Activated CD4-positive, alpha-beta T cell treated with anti-CD3 and anti-CD28 coated beads, Interleukin-2, amount 50 U/mL, for 24 hours (primary cell): ENCODE results near the gene ANKZF1.
"Not testable (repeated sequence)": the region's sequence is repeated elsewhere in the genome, so short reads cannot be mapped to it uniquely, and the experiment has no call there.

Experiments used
- DNase-seq, 2 donors: peaks; one replicate each; pipeline ENCODE4 v3.0.0-alpha.2; 2020; ENCODE audit warnings: low read depth in 1 of 2, low spot score in 1 of 2

The ANKZF1 gene

DNA sequence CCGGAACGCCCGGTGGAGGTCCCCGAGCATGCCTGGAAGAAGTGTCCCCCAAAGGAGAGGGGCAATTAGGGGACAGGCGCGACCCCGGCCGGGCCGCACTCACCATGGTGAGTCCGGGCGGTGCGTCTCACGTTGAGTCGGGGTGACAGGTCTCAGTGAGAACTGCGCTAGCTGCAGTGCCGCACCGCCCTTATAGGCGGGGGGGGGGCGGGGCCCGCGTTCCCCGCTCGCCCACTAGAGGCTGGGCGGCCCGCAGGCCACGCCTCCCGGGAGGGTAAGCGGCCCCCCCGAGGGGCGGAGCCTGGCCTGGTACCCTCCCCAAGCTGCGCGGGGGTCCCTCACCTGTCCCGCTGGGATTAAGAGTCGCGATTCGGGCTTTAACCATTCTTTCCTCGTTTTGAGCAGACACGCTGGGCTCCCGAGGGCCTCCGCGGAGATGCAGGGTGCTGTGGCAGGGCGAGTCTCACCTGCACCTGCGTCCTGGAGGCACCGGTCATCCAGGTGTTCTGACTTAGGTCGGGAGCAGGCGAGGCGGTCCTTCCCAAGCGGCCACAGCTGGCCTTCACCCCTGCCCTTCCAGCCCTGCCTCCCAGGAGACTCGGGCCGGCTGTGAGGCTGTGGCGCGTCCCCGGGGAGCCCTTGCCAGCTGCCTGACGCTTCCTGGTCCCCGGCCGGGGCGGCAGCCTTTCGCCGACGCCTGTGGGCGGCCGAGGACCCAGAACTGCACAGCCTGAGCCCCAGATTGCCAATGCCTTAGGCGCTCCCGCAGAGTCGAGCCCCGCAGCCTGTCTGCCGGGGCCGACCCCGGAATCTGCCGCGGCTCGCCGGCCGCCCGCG, 24.4 kb downstream of the ANKZF1 start, which contains the start of gene TUBA4A:
TSS of gene TUBA4A (minus strand) at position 166 of the 837 bp plus-strand sequence. CDS start at position 106, 60 bp downstream.
- peak; percentile 77 to 86 for DNase-seq

GRCh38 chr2:219254590-219255201, 25.1 kb downstream of the ANKZF1 start:
- DNase-seq = peak; percentile 34 to 37

DNA sequence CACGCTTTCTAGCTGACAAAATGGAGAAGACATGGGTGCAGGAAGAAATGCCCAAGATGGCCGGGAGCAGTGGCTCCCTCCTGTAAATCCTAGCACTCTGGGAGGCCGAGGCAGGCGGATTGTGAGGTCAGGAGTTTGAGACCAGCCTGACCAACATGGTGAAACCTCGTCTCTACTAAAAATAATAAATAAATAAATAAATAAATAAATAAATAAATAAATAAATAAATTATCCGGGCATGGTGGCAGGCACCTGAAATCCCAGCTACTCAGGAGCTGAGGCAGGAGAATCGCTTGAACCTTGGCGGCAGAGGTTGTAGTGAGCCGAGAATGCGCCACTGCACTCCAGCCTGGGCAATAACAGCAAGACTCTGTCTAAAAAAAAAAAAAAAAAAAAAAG, 29.3 kb downstream of the ANKZF1 start:
- DNase-seq = not testable (repeated sequence)

- DNase-seq = no peak
Measured at GRCh38 chr2:219261024-219261855, 31.6 kb downstream of the ANKZF1 start.

GRCh38 chr2:219266232-219266631, 36.6 kb downstream of the ANKZF1 start:
- no peak for DNase-seq

DNA sequence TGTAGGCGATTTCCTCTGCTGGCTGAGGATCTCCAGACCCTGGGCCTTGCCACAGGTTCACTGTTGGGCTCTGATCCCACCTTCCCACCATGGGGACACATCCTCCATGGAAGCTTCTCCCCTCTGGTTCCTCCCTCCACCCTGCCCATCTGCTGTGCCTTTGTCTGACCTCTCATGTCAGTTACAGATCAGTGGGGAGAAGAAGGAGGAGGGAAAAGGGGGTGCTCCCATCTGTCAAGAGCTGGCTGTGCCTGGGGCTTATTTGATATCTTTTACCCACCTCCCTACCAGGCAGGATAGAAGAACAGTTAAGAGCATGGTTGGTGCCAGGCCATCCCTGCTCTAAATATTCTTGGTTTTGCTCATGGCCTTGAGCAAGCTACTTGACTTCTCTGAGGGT, 37.3 kb downstream of the ANKZF1 start:
- no peak for DNase-seq

GRCh38 chr2:219268294-219268693, 38.7 kb downstream of the ANKZF1 start:
- no peak for DNase-seq

- DNase-seq = no peak
Measured at GRCh38 chr2:219269362-219270054, 39.9 kb downstream of the ANKZF1 start.

DNA sequence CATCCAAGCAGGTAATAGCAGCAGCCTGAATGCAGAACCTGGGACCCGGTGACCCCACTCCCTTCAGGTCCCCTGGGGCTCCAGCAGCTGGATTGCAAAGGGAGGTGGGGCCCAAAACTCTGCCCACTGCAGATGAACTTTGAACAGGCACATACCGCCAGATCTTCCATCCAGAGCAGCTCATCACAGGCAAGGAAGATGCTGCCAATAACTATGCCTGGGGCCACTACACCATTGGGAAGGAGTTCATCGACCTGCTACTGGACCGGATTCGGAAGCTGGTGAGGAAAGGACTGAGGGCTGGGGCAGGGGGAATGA, 40.4 kb downstream of the ANKZF1 start:
- no peak for DNase-seq

- no peak for DNase-seq
Measured at GRCh38 chr2:219271021-219271420, 41.4 kb downstream of the ANKZF1 start.

DNA sequence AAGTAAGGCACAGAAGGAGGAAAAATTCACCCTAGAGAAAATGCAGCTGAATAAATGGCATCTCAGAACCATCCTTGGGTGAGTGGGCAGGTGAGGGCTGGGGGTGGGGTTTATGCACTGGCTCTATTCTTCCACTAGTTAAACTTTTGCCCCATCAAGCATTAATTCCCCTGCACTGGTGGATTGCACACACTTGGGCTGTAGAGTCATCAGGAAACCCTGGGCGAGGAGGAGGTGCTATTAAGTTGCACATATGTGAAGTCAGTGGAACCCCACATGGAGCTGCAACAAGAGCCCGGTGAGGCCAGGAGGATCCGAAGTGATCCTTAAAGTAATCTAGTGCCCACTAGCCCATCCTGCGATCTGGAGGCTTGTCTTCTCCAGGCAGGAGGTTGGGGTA, 42.8 kb downstream of the ANKZF1 start:
- no peak for DNase-seq

GRCh38 chr2:219272995-219273394, 43.4 kb downstream of the ANKZF1 start:
- no peak for DNase-seq

- DNase-seq = no peak
Measured at GRCh38 chr2:219273937-219274336, 44.3 kb downstream of the ANKZF1 start.

DNA sequence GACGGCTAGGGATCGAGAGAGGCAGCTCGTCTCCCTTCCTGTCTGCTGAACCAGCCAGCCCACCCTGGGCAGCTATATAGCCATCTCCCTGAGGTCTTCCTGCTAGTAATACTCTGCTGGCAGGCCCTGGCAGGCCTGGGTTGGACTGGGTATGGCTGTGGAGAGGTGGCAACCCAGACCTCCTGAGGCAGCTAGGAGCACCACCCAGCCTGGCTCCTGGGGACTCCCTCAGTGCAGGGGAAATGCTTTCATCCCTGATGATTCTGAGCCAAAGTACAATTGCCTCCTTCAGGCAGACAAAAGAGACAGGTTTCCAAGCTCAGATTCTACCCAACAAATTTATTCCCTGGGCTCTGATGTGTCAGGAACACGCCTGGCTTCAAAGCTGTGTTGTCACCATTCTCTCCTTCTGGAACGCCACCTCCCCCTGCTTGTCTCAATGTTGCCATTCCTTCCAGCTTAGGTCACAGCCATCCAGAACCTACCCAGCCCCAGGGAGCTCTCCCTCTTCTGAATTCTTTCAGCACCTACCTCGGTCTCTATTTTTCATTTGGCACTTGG, 44.8 kb downstream of the ANKZF1 start:
- no peak for DNase-seq

DNA sequence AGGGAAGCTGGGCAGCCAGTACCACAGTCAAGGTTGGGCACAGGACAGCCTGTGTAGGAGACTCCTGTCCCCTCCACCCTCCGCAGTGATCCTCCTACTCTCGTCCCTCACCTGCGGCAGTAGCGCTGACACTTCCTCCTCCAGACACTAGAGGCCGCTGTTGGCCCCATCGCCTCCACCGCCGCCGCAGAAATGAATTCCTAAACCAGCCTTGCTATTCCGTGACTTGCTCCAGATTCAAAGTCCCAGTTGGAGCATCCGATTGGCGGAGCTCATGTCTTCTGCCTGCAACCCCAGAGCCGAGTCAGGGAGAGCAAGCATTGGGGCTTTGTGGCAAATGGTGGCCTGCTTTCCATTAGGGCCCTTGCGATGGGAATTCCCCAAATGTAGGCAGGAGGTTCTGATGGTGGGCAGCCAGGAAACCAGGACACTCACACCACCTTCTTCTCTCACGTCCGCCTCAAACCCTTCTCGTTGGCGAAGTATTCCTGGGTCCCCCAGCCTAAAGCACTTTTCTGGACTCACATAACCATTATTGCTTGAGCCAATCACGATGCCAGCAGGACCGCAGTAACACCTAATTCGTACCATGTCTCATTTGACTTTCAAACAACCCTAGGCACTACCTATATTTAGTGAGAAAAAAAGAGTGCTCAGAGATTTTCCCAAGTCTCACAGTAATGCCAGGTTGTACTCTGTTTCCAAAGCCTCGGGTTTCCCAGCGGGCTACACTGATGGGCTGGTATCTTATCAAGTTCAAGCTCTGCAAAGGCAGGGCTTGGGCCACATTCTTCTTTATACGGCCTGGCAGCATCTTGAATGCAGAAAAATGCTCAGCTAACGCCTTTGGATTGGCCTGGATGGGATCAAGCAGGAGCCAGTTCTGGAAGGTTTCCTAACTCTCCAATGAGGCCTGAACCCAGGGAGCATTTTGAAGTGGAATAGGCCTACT, 48.4 kb downstream of the ANKZF1 start:
- peak; percentile 70 for DNase-seq

DNA sequence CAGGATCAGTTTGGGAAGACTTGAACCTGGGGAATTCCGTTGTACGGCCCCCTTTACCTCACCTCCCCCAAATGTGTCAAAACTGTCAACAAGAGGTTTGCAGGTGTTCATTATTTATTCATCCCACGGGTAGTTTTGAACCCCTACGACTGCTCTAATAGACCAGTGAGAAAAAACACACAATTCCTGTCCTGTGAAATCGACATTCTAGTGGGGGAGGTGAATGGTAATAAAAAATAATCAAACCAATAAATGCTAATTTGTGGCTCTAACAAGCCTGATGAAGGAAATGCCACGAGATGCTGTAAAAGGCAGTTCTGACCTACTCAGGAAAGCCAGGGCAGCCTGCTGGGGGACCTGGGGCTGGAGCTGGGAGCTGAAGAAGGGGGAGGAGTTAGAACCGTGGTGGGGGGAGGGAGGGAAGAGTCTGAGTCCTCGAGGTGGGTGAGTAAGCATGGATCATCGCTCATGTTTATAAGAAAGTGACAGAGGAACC, 49.1 kb downstream of the ANKZF1 start:
- DNase-seq = no peak

DNA sequence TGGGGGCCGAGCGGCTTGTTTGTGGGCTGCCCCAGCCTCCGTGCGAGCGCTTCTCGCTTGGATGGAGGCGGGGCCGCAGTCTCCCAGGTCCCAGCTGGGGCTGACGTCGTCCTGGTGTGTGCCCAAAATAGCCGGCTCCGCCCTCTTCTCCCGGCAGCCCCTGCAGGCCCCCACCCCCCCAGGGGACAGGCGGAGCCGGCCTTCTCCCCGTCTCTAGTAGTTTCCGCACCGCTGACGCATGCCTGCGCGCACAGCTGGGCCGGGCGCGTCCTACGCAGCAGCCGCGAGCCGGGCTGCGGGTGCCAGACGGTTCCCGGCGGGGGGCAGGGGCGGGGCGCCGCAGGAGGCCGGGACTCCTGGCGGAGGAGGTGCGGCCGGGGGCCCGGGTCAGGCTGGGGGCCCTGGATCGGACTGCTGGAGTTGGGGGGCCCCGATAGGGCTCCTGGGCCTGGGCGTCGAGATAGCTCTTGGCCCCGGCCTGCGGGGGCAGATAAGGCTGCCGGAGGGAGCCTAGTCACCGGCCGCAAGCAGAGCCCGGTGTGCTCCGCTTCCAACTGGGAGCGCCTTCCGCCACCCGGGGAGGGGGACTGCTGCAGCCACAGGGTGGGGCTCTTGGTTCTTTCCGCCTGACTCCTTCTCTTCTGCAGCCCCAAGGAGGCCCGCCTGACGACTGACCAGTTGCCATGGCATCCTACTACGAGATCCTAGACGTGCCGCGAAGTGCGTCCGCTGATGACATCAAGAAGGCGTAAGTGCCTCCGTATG, 49.7 kb downstream of the ANKZF1 start, which contains the start of gene DNAJB2:
TSS of gene DNAJB2 (plus strand) at position 216 of the 765 bp plus-strand sequence. CDS start at position 684, 468 bp downstream.
- peak; percentile 96 to 98 for DNase-seq

GRCh38 chr2:219279916-219280516, 50.4 kb downstream of the ANKZF1 start:
- DNase-seq = no peak
